GM23248 (cell line): ENCODE results near the gene PSMA5.

Source experiments
- EZH2 ChIP-seq: fragments of 200-600 bp; sonication (generic); IDR thresholded peaks from 2 replicates; pipeline ENCODE4 v1.6.1; 2018; ENCODE audit warnings: antibody characterized with exemption, mild to moderate bottlenecking; ENCODE audit not compliant: insufficient read depth, poor library complexity, severe bottlenecking
- EZH2phosphoT487 ChIP-seq: fragments of 200-600 bp; sonication (generic); IDR thresholded peaks from 2 replicates; pipeline ENCODE4 v1.6.1; 2018; ENCODE audit warnings: antibody characterized with exemption, moderate library complexity, mild to moderate bottlenecking, low read depth; ENCODE audit not compliant: insufficient read depth

DNA sequence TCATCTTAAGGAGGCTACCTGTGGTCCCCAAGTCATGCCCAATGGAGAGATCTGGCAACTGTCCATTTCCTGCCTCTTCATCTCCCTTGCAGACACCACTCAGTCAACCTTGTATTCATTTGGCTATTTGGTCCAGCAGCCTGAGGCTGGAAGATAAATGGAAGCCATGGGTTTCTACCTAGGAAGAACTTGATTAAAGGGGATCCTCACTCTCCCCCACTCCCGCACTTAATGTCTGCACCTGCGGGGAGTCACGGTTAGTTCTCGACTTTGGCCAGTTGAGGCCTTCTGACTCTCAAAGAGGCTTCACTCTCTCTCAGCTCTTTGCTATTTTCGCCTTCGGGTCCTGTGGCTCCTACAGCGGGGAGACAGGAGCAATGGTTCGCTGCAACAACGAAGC lies 49.0 kb upstream of the PSMA5 start:
- TF ChIP-seq EZH2phosphoT487: no peak
- TF ChIP-seq EZH2: no peak
